Activated B cell treated with CpG ODN at 0.5 μM for 24 hours (primary cell): ENCODE data around the gene KRT9. TPM values are rescaled to one million over a fixed set of nuclear protein-coding genes. Genes with fewer than 3 reads are reported as not detected.
"Not testable (repeated sequence)": the region's sequence is repeated elsewhere in the genome, so short reads cannot be mapped to it uniquely, and the experiment has no call there.

Experiments
- ATAC-seq: fragments of 200-7000 bp; cut with Tn5 transposase; one replicate; pipeline ENCODE4 v1.10.0; 2021; ENCODE audit warnings: low read depth, mild to moderate bottlenecking, moderate library complexity
- CTCF ChIA-PET: fragments of 350-600 bp; sonication (Branson Sonifier 250); formaldehyde crosslinking; loops from one replicate; lab custom pipeline; 2021; ENCODE audit warnings: antibody characterized with exemption; lab: Charles Lee
- POLR2A ChIA-PET: fragments of 350-600 bp; sonication (Branson Sonifier 250); formaldehyde crosslinking; loops from one replicate; lab custom pipeline; 2021; ENCODE audit warnings: antibody characterized with exemption; lab: Charles Lee
- DNase-seq: peaks from one replicate; pipeline ENCODE4 v3.0.0; 2022
- H3K27ac Mint-ChIP-seq: one replicate; pipeline ENCODE4 v1.8.0; 2020; ENCODE audit warnings: mixed read lengths
- H3K27me3 Mint-ChIP-seq: one replicate; pipeline ENCODE4 v1.8.0; 2021; ENCODE audit warnings: mixed read lengths
- H3K36me3 Mint-ChIP-seq: one replicate; pipeline ENCODE4 v1.8.0; 2021; ENCODE audit warnings: low read depth, mixed read lengths
- H3K4me1 Mint-ChIP-seq: one replicate; pipeline ENCODE4 v1.8.0; 2021; ENCODE audit warnings: mixed read lengths
- H3K4me3 Mint-ChIP-seq: one replicate; pipeline ENCODE4 v1.8.0; 2020; ENCODE audit warnings: mild to moderate bottlenecking, mixed read lengths
- H3K9me3 Mint-ChIP-seq: one replicate; pipeline ENCODE4 v1.8.0; 2020; ENCODE audit warnings: mixed read lengths
- CTCF ChIP-seq: fragments of 200-600 bp; IDR thresholded peaks from one replicate; pipeline ENCODE4 v1.8.0; 2022; ENCODE audit warnings: antibody characterized with exemption, mild to moderate bottlenecking
- intact Hi-C: fragments of 100-400 bp; cut with micrococcal nuclease; formaldehyde crosslinking; loops from one replicate; pipeline ENCODE4 v1.15.1; 2024
- total RNA-seq: library from RNA; stranded (reverse); gene quantifications from 2 replicates; pipeline ENCODE4 v1.2.3, GENCODE V29; 2022

Gene KRT9
- total RNA-seq, 1 donor from 2014 or later = not detected

DNA sequence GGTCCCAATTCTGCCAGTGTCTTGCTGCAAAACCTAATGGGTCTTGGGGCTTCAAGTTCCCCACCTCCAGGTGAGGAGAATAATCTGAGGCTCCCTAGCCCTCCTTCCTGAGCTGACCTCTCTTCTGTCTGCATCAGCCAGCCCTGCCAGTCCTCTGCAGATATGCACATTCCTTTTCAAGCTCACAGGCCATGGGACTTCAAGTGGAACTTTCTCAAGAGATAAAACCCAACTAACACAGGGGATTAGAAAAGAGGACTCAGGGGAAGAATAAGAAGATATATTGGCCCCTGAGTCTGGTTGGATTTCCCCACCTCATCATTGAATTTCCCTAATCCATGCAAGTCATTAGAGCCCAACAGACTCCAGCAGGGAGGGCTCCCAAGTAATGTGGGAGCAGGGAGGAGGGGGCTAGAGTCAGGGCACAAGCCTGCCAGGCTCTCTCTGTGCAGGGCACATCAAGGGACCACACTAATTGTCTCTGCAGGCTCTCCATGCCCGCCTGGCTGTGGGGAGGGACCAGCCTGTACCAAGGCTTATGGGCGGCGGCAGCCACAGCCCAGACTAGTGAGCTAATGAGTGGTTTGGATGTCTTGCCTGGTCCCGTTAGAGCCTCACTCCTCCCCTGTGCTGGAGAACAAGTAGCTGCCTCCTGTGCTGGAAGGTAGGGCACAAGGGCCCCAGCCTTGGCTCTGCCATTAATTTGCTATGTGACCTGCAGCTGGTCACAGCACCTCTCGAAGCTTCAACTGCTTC, 13.6 kb upstream of the KRT9 start:
- CTCF ChIA-PET = no interaction called here
- Mint-ChIP-seq H3K4me3 (no peak overlapping the region), H3K27ac (no peak overlapping the region)

DNA sequence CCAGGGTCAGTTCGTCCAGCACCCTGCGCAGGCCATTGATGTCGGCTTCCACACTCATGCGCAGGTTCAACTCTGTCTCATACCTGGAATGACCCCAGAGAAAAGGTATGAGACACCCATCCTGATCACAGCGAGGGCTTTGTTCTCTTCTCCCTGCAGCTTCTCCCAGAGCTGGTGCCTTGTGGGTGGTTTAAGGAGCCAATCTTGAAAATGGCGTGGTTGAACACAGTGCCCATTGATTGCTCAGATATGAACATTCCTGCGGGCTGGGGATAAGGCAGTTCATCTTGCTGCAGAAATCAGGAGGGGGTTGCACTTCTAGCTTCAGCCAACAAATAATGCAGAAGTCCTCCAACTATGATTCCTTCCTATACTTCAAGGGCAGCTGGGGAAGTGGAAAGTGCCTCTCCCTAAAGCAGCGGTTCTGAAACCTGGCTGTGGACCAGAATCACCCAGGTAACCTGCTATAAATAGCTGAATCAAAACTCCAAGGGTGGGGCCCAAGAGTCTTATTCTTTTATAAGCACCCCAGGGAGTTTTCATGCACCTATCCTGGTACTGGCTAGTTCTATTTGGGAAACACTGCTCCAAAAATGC, 12.6 kb upstream of the KRT9 start:
- peaks cover 30% of the 10 kb centered on the region for H3K27me3 Mint-ChIP-seq

More for the DNA sequence above, 13.6 kb upstream of the KRT9 start:
- H3K36me3 Mint-ChIP-seq = no peaks in the 10 kb centered on the region
- peaks cover 28% of the 10 kb centered on the region for H3K27me3 Mint-ChIP-seq
- POLR2A ChIA-PET = no interaction called here
- no peak for ATAC-seq
- no peaks in the 10 kb centered on the region for H3K9me3 Mint-ChIP-seq
- no peaks in the 10 kb centered on the region for H3K4me1 Mint-ChIP-seq
- intact Hi-C loops = no loop called here
- no peak for DNase-seq
- no peak for TF ChIP-seq CTCF

GRCh38 chr17:41583137-41584127, 11.6 kb upstream of the KRT9 start:
- no peak for DNase-seq
- ATAC-seq = no peak
- no peaks in the 10 kb centered on the region for H3K4me1 Mint-ChIP-seq
- ChIA-PET CTCF (no interaction called here), POLR2A (interaction anchor here (0.6 kb wide), 1 partner anchor 1352 kb away, joined by 5 read pairs; no protein-coding TSS in a partner anchor)
- no peaks in the 10 kb centered on the region for H3K36me3 Mint-ChIP-seq
- H3K4me3 Mint-ChIP-seq = no peak overlapping the region
- no peaks in the 10 kb centered on the region for H3K9me3 Mint-ChIP-seq
- peaks cover 29% of the 10 kb centered on the region for H3K27me3 Mint-ChIP-seq
- intact Hi-C loops = no loop called here
- TF ChIP-seq CTCF = no peak
- H3K27ac Mint-ChIP-seq = no peak overlapping the region

More for the DNA sequence above, 12.6 kb upstream of the KRT9 start:
- H3K4me1 Mint-ChIP-seq, POLR2A ChIA-PET, CTCF ChIA-PET, H3K4me3 Mint-ChIP-seq, DNase-seq, intact Hi-C loops, H3K9me3 Mint-ChIP-seq, H3K27ac Mint-ChIP-seq, ATAC-seq, H3K36me3 Mint-ChIP-seq: not testable (repeated sequence)

DNA sequence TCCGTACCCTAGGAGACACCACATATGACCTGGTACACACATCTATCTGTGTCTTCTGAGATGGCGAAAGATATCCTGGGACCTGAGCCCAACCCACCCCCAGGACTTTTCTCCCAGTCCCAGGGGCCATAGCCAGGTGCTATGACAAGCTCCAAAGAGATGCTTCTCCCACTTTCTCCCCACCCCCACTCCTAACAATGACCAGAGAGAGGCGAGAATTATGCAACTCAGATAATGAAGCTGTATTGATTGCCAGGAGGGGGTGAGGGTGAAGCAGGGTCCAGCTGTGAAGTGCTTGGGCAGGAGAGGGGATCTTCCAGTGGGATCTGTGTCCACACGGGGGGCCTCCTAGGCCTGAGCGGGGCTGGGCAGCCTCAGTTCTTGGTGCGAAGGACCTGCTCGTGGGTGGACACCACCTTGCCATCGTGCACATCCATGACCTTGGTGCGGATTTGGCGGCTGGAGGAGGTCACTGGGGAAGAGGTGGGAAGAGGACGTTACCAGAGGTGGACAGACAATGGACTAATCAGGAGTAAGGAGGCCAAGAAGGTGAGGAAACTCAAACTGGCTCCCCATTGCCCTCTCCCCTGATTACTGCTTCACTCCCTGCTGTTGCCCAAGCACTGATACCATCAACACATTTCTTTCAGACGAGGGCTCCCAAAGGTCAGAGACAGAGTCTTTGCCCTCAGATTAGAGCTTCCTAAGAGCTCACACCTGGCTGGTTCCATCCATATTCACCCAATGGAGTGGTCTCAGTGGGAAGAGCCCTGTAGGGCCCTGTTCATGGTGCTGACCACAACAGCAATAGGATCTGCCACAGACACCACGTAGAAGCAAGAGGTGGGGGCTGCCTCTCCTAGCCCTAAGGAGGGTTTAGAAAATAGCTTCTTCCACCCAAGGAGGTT, 10.5 kb upstream of the KRT9 start:
- POLR2A ChIA-PET, H3K4me3 Mint-ChIP-seq, H3K9me3 Mint-ChIP-seq, CTCF ChIA-PET, DNase-seq, ATAC-seq, H3K27ac Mint-ChIP-seq, H3K36me3 Mint-ChIP-seq, H3K4me1 Mint-ChIP-seq, intact Hi-C loops: not testable (repeated sequence)
- H3K27me3 Mint-ChIP-seq = peaks cover 36% of the 10 kb centered on the region

DNA sequence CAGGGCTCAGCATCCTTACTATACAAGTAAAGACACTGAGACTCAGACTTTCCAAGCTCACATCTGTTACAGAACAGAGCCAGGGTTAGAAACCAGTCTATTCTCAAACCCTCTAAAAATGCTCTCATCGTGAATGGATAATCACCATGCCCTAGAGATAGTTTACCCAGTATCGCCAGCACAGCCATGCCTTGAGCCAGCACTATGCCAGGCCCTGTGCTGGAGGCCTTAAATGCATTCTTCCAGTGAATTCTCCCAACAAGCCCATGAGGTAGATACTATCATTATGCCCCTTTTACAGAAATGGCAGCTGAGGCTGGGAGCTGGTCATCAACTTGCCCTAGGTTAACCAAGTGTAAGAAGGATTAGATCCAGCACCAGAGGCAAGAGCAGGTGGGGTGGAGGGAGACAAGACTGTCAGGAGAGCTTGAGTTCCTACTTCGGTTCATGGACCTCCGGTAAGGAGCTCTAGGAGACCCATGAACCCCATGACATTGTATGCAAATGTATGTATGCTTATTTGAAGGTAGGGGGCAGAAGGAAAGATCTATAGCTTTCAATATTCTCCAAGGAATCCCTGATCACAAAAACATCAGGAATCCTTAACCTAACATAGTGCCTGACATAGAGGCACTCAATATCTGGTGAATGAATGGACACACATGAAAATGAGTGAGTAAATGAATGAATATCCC, 9.7 kb upstream of the KRT9 start:
- DNase-seq = no peak
- no peak for ATAC-seq
- ChIA-PET CTCF (no interaction called here), POLR2A (no interaction called here)
- H3K27me3 Mint-ChIP-seq = peaks cover 37% of the 10 kb centered on the region
- no peak overlapping the region for H3K27ac Mint-ChIP-seq
- no peaks in the 10 kb centered on the region for H3K4me1 Mint-ChIP-seq
- intact Hi-C loops = no loop called here
- H3K9me3 Mint-ChIP-seq = no peaks in the 10 kb centered on the region
- H3K4me3 Mint-ChIP-seq = no peak overlapping the region
- no peak for TF ChIP-seq CTCF
- no peaks in the 10 kb centered on the region for H3K36me3 Mint-ChIP-seq
